Skin epidermis (tissue), 12 donors: ENCODE measurements around the gene RUVBL1.

Experiments used
- H3K27ac ChIP-seq, 21 experiments: fragments of 200-600 bp; sonication (generic) in 11 of 21; one replicate each; pipeline ENCODE4 v1.5.0; 2020; ENCODE audit warnings: mild to moderate bottlenecking in 3 of 21, inconsistent platforms in 2 of 21, moderate library complexity in 2 of 21
- H3K4me3 ChIP-seq, 7 experiments: fragments of 200-600 bp; sonication (generic) in 2 of 7; one replicate each; pipeline ENCODE4 v1.5.0; 2020; ENCODE audit warnings: inconsistent platforms in 2 of 7, mild to moderate bottlenecking in 2 of 7, moderate library complexity in 1 of 7

Gene RUVBL1

GRCh38 chr3:128073185-128073725 is 50.4 kb downstream of the RUVBL1 start:
- Histone ChIP-seq H3K4me3 (no peak overlapping the region), H3K27ac (peak overlapping the region in 11 of 21 experiments; percentile 4 to 67 (median 31))

GRCh38 chr3:128072454-128073184 is 51.0 kb downstream of the RUVBL1 start:
- Histone ChIP-seq H3K27ac (peak overlapping the region in 8 of 21 experiments; percentile 4 to 67 (median 46)), H3K4me3 (no peak overlapping the region)

GRCh38 chr3:128071771-128072453 is 51.7 kb downstream of the RUVBL1 start:
- Histone ChIP-seq H3K4me3 (no peak overlapping the region), H3K27ac (peak overlapping the region in 1 of 21 experiments; percentile 50)

GRCh38 chr3:128070898-128071591 is 52.6 kb downstream of the RUVBL1 start:
- Histone ChIP-seq H3K27ac (peak overlapping the region in 1 of 21 experiments; percentile 4), H3K4me3 (no peak overlapping the region)

- Histone ChIP-seq H3K27ac (no peak overlapping the region), H3K4me3 (no peak overlapping the region)
Measured at GRCh38 chr3:128069271-128069670, 54.3 kb downstream of the RUVBL1 start.

GRCh38 chr3:128068156-128068620 is 55.4 kb downstream of the RUVBL1 start:
- no peak overlapping the region for H3K4me3 ChIP-seq
- H3K27ac ChIP-seq: no peak overlapping the region

- Histone ChIP-seq H3K27ac (no peak overlapping the region), H3K4me3 (no peak overlapping the region)
Measured at GRCh38 chr3:128067489-128067888, 56.1 kb downstream of the RUVBL1 start.

- H3K27ac ChIP-seq: no peak overlapping the region
- no peak overlapping the region for H3K4me3 ChIP-seq
Measured at GRCh38 chr3:128066676-128067075, 56.9 kb downstream of the RUVBL1 start.

- no peak overlapping the region for H3K4me3 ChIP-seq
- no peak overlapping the region for H3K27ac ChIP-seq
Measured at GRCh38 chr3:128066114-128066513, 57.5 kb downstream of the RUVBL1 start.

GRCh38 chr3:128064962-128065361 is 58.6 kb downstream of the RUVBL1 start:
- Histone ChIP-seq H3K27ac (no peak overlapping the region), H3K4me3 (no peak overlapping the region)

GRCh38 chr3:128063865-128064264 is 59.7 kb downstream of the RUVBL1 start:
- Histone ChIP-seq H3K4me3 (no peak overlapping the region), H3K27ac (no peak overlapping the region)

GRCh38 chr3:128062033-128062745 is 61.4 kb downstream of the RUVBL1 start:
- H3K27ac ChIP-seq: no peak overlapping the region
- H3K4me3 ChIP-seq: no peak overlapping the region

GRCh38 chr3:128060473-128061381 is 62.9 kb downstream of the RUVBL1 start:
- Histone ChIP-seq H3K27ac (peak overlapping the region in 1 of 21 experiments; percentile 21), H3K4me3 (no peak overlapping the region)

GRCh38 chr3:128056258-128056657 is 67.4 kb downstream of the RUVBL1 start:
- H3K27ac ChIP-seq: no peak overlapping the region
- H3K4me3 ChIP-seq: no peak overlapping the region

GRCh38 chr3:128054367-128054766 is 69.2 kb downstream of the RUVBL1 start:
- H3K4me3 ChIP-seq: peak overlapping the region in 4 of 7 experiments; percentile 79 to 96 (median 96)
- H3K27ac ChIP-seq: peak overlapping the region in 3 of 21 experiments; percentile 11 to 98 (median 95)

- Histone ChIP-seq H3K27ac (peak overlapping the region in 11 of 21 experiments; percentile 92 to 99 (median 97)), H3K4me3 (peak overlapping the region; percentile 79 to 96 (median 95))
Measured at GRCh38 chr3:128053614-128054013, 70.0 kb downstream of the RUVBL1 start.

GRCh38 chr3:128052595-128053351 is 70.8 kb downstream of the RUVBL1 start:
- Histone ChIP-seq H3K27ac (peak overlapping the region; percentile 56 to 100 (median 98)), H3K4me3 (peak overlapping the region; percentile 79 to 96 (median 95))
